MCF 10A (cell line): ENCODE data around the gene OCRL. TPM values are rescaled to one million over a fixed set of nuclear protein-coding genes. Genes with fewer than 3 reads are reported as not detected.

ENCODE experiments used
- BruUV-seq: library from RNA; stranded (reverse); fragments of 400-500 nt; replicated peaks from 2 replicates; lab custom pipeline; 2021; lab: Mats Ljungman, UMichigan
- CTCF ChIA-PET: fragments of 300-600 bp; sonication (Branson Sonifier 250); formaldehyde crosslinking; extraction: SDS; loops from one replicate; lab custom pipeline; 2021; ENCODE audit warnings: antibody characterized with exemption, inconsistent platforms; lab: Yijun Ruan, JAX
- POLR2A ChIA-PET: fragments of 300-600, 350-650 bp; sonication (Branson Sonifier 250); formaldehyde crosslinking; extraction: SDS; loops from one replicate; lab custom pipeline; 2020; ENCODE audit warnings: antibody characterized with exemption, inconsistent platforms; lab: Yijun Ruan, JAX
- DNase-seq: peaks from one replicate; pipeline ENCODE4 v3.0.0-alpha.2; 2018; ENCODE audit not compliant: unreplicated experiment
- H3K27ac Mint-ChIP-seq: one replicate; pipeline ENCODE4 v1.8.0; 2022; ENCODE audit warnings: mild to moderate bottlenecking, low read depth, mixed read lengths; ENCODE audit not compliant: unreplicated experiment
- H3K27me3 Mint-ChIP-seq: one replicate; pipeline ENCODE4 v1.8.0; 2022; ENCODE audit warnings: mixed read lengths; ENCODE audit not compliant: insufficient read depth, unreplicated experiment
- H3K36me3 Mint-ChIP-seq: one replicate; pipeline ENCODE4 v1.8.0; 2022; ENCODE audit warnings: mild to moderate bottlenecking, moderate library complexity, mixed read lengths; ENCODE audit not compliant: insufficient read depth, unreplicated experiment
- H3K4me1 Mint-ChIP-seq: one replicate; pipeline ENCODE4 v1.8.0; 2022; ENCODE audit warnings: mixed read lengths; ENCODE audit not compliant: insufficient read depth, unreplicated experiment
- H3K4me3 Mint-ChIP-seq: one replicate; pipeline ENCODE4 v1.8.0; 2022; ENCODE audit warnings: mild to moderate bottlenecking, moderate library complexity, mixed read lengths; ENCODE audit not compliant: unreplicated experiment
- H3K9me3 Mint-ChIP-seq: one replicate; pipeline ENCODE4 v1.8.0; 2022; ENCODE audit warnings: mixed read lengths; ENCODE audit not compliant: unreplicated experiment
- intact Hi-C: fragments of 100-400 bp; cut with micrococcal nuclease; formaldehyde crosslinking; loops from 2 replicates; pipeline ENCODE4 v1.14.1; 2022
- total RNA-seq: library from RNA; stranded (reverse); gene quantifications from 2 replicates; pipeline ENCODE4 v1.2.3, GENCODE V29; 2022
- TF ChIP-seq, protein P1 (sequence below): fragments of 200-600 bp; IDR thresholded peaks from one replicate; pipeline ENCODE4 v1.8.0; 2022; ENCODE audit warnings: antibody characterized with exemption, mild to moderate bottlenecking; ENCODE audit not compliant: unreplicated experiment

Gene OCRL
- total RNA-seq, 1 experiment from 2014 or later: 25.3 TPM

DNA sequence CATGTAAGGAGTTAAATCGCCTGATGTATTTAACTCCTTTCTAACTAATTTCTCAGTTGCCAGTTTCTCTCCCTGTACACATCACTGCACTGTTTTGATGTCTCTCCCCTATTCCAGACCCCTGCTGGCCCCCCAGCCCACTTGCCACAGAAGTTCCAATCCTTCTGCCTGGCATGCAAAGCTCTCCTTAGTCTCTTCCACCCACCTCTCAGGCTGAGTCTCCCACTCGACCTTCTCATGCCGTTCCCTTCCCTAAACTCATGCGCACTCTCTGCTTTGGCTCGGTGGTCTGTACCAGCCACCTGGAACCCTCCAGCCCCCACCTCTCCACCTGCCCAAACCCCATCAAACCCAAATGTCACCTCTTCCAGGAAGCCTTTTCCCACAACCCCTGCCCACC lies 57.8 kb downstream of the OCRL start:
- Mint-ChIP-seq H3K4me3 (no peak overlapping the region), H3K27me3 (peaks cover 22% of the 10 kb centered on the region), H3K27ac (no peak overlapping the region), H3K36me3 (peaks cover 6% of the 10 kb centered on the region), H3K9me3 (no peaks in the 10 kb centered on the region), H3K4me1 (peaks cover 11% of the 10 kb centered on the region)
- no peak for DNase-seq
- intact Hi-C loops: no loop called here
- POLR2A ChIA-PET: no interaction called here
- CTCF ChIA-PET: interaction anchor here (0.7 to 1.3 kb wide), 3 partner anchors 8 to 1264 kb away, joined by 4 read pairs; no protein-coding TSS in a partner anchor
- TF ChIP-seq, protein P1, sequence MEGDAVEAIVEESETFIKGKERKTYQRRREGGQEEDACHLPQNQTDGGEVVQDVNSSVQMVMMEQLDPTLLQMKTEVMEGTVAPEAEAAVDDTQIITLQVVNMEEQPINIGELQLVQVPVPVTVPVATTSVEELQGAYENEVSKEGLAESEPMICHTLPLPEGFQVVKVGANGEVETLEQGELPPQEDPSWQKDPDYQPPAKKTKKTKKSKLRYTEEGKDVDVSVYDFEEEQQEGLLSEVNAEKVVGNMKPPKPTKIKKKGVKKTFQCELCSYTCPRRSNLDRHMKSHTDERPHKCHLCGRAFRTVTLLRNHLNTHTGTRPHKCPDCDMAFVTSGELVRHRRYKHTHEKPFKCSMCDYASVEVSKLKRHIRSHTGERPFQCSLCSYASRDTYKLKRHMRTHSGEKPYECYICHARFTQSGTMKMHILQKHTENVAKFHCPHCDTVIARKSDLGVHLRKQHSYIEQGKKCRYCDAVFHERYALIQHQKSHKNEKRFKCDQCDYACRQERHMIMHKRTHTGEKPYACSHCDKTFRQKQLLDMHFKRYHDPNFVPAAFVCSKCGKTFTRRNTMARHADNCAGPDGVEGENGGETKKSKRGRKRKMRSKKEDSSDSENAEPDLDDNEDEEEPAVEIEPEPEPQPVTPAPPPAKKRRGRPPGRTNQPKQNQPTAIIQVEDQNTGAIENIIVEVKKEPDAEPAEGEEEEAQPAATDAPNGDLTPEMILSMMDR: no peak
- no TSS peak for BruUV-seq

DNA sequence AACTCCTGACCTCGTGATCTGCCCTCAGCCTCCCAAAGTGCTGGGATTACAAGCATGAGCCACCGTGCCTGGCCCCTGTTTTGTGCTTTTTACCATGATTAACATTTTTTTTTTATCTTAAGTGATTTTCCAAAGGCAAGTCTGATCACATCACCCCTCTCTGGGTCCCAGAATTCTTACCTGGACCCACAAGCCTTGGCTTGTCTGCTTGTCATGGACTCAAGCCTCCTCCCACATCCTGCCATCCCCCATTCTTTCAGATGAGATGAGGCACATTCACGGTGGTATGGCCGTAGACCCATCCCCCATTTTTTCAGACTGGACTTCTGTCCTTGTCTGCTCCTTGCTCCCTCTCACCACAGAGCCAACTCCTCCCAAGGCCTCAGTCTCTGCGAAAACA lies 59.4 kb downstream of the OCRL start:
- H3K27me3 Mint-ChIP-seq: peaks cover 28% of the 10 kb centered on the region
- POLR2A ChIA-PET: no interaction called here
- no TSS peak for BruUV-seq
- TF ChIP-seq, protein P1: no peak
- peaks cover 6% of the 10 kb centered on the region for H3K36me3 Mint-ChIP-seq
- no peak overlapping the region for H3K4me3 Mint-ChIP-seq
- H3K9me3 Mint-ChIP-seq: no peaks in the 10 kb centered on the region
- peak; percentile 13 for DNase-seq
- intact Hi-C loops: no loop called here
- no peak overlapping the region for H3K27ac Mint-ChIP-seq
- CTCF ChIA-PET: interaction anchor here (0.5 to 1.4 kb wide), 6 partner anchors 11 to 545 kb away, joined by 3 read pairs; no protein-coding TSS in a partner anchor
- H3K4me1 Mint-ChIP-seq: peaks cover 7% of the 10 kb centered on the region

DNA sequence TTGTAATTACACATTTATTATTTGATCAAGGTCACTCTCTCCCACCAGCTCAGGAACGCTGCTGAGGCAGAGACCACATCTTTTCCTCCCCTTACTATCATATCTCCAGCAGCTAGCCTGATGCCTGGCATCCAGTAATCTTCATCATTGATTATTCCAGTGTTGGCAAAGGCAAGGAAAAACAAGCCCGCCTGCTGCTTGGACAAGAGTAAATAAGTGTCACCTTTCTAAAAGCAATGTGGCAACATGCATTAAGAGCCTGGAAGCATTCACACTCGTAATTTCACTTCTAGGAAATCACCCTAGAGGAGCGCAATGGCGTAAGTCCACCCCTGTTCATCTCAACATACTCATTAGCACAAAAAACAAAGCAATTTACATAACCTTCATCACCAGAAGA lies 59.9 kb downstream of the OCRL start:
- peaks cover 6% of the 10 kb centered on the region for H3K36me3 Mint-ChIP-seq
- H3K9me3 Mint-ChIP-seq: no peaks in the 10 kb centered on the region
- TF ChIP-seq, protein P1: no peak
- POLR2A ChIA-PET: no interaction called here
- peaks cover 28% of the 10 kb centered on the region for H3K27me3 Mint-ChIP-seq
- CTCF ChIA-PET: interaction anchor here (0.5 to 1.5 kb wide), 11 partner anchors 11 to 545 kb away, joined by 3 to 8 read pairs (median 3); no protein-coding TSS in a partner anchor
- no TSS peak for BruUV-seq
- H3K4me3 Mint-ChIP-seq: no peak overlapping the region
- no peak overlapping the region for H3K27ac Mint-ChIP-seq
- DNase-seq: no peak
- peaks cover 7% of the 10 kb centered on the region for H3K4me1 Mint-ChIP-seq
- intact Hi-C loops: loop anchor here (10.0 kb wide), 1 partner anchor 305 kb away; the partner anchor contains the start of gene UTP14A

DNA sequence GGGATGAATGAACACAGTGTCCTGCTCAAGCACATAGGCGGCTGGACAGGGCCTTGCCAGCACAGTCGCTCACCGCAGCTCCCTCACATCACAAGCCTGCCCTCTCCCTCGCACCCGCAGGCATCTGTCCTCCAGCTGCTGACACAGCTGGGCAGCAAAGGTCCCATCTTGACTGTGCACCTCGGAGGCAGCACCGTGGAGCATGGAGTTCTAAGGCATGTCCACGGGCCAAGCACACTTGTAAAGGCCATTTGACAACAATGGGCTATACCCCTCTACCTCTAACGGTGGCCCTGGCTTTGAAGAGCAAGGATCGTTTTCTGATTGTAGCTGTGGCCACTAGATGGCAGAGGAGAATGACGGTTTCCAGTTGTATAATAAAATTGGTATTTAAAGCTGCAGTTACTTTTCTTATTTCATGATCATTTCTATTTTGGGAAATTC lies 60.9 kb downstream of the OCRL start:
- DNase-seq: peak; percentile 34
- H3K27ac Mint-ChIP-seq: no peak overlapping the region

More for the DNA sequence above, 60.9 kb downstream of the OCRL start:
- H3K36me3 Mint-ChIP-seq: peaks cover 6% of the 10 kb centered on the region
- CTCF ChIA-PET: interaction anchor here (0.6 to 2.0 kb wide), 26 partner anchors 8 to 1974 kb away, joined by 3 to 10 read pairs (median 4); partner anchors contain the start of gene APLN
- H3K9me3 Mint-ChIP-seq: no peaks in the 10 kb centered on the region
- no TSS peak for BruUV-seq
- peaks cover 28% of the 10 kb centered on the region for H3K27me3 Mint-ChIP-seq
- H3K4me3 Mint-ChIP-seq: no peak overlapping the region
- POLR2A ChIA-PET: interaction anchor here (0.6 to 1.5 kb wide), 3 partner anchors 8 to 192 kb away, joined by 3 to 4 read pairs (median 3); no protein-coding TSS in a partner anchor
- intact Hi-C loops: loop anchor here (10.0 kb wide), 1 partner anchor 304 kb away; the partner anchor contains the start of gene UTP14A
- TF ChIP-seq, protein P1: peak; percentile 71
- H3K4me1 Mint-ChIP-seq: peaks cover 7% of the 10 kb centered on the region
